A673 (cell line): ENCODE measurements around the gene RHAG. TPM values are rescaled to one million over a fixed set of nuclear protein-coding genes. Genes with fewer than 3 reads are reported as not detected.

Source experiments
- Bru-seq: library from RNA; stranded (reverse); fragments of 400-500 nt; gene quantifications from one replicate; lab custom pipeline; 2021; lab: Mats Ljungman, UMichigan
- BruChase-seq, 2 experiments: library from RNA; stranded (reverse); fragments of 400-500 nt; gene quantifications; one replicate each; lab custom pipeline; 2021; lab: Mats Ljungman, UMichigan
- BruUV-seq: library from RNA; stranded (reverse); fragments of 400-500 nt; replicated peaks from 2 replicates; lab custom pipeline; 2021; lab: Mats Ljungman, UMichigan
- CTCF ChIA-PET: fragments of 300-600 bp; sonication (Branson Sonifier 250); formaldehyde crosslinking; loops from one replicate; lab custom pipeline; 2022; ENCODE audit warnings: antibody characterized with exemption; lab: Charles Lee
- POLR2A ChIA-PET: fragments of 300-600 bp; sonication (Branson Sonifier 250); formaldehyde crosslinking; loops from one replicate; lab custom pipeline; 2022; ENCODE audit warnings: antibody characterized with exemption; ENCODE audit not compliant: low non-redundant PET; lab: Charles Lee
- DNase-seq: peaks from one replicate; pipeline ENCODE4 v3.0.0-alpha.2; 2015; ENCODE audit warnings: low spot score
- H3K27ac ChIP-seq: fragments of 200-600 bp; sonication (generic); 2 replicates; pipeline ENCODE4 v1.5.1; 2016; ENCODE audit warnings: mixed run types, low read depth, mild to moderate bottlenecking, mixed read lengths, antibody characterized with exemption, low read length; ENCODE audit not compliant: poor library complexity, severe bottlenecking
- H3K27me3 ChIP-seq: fragments of 200-600 bp; sonication (generic); replicated peaks from 2 replicates; pipeline ENCODE4 v1.6.1; 2017; ENCODE audit warnings: mixed run types, low read depth, mild to moderate bottlenecking, mixed read lengths, antibody characterized with exemption, low read length; ENCODE audit not compliant: insufficient read depth, poor library complexity
- H3K36me3 ChIP-seq: fragments of 200-600 bp; sonication (generic); 2 replicates; pipeline ENCODE4 v1.6.1; 2016; ENCODE audit warnings: mixed run types, mild to moderate bottlenecking, mixed read lengths, antibody characterized with exemption, low read length; ENCODE audit not compliant: insufficient read depth, poor library complexity, severe bottlenecking
- H3K4me1 ChIP-seq: fragments of 200-600 bp; sonication (generic); 2 replicates; pipeline ENCODE4 v1.6.1; 2017; ENCODE audit warnings: mixed run types, mild to moderate bottlenecking, mixed read lengths, antibody characterized with exemption, low read length; ENCODE audit not compliant: insufficient read depth, poor library complexity, severe bottlenecking
- H3K4me3 ChIP-seq: fragments of 200-600 bp; sonication (generic); 2 replicates; pipeline ENCODE4 v1.5.1; 2016; ENCODE audit warnings: low read depth, mixed run types, mild to moderate bottlenecking, mixed read lengths, low read length; ENCODE audit not compliant: poor library complexity, severe bottlenecking
- H3K9me3 ChIP-seq: fragments of 200-600 bp; sonication (generic); 2 replicates; pipeline ENCODE4 v1.6.1; 2016; ENCODE audit warnings: mixed run types, low read depth, mild to moderate bottlenecking, mixed read lengths, antibody characterized with exemption, low read length; ENCODE audit not compliant: poor library complexity, severe bottlenecking
- EZH2 ChIP-seq: fragments of 200-600 bp; sonication (generic); IDR thresholded peaks from 2 replicates; pipeline ENCODE4 v1.6.1; 2017; ENCODE audit warnings: borderline replicate concordance, low read depth, mild to moderate bottlenecking, mixed read lengths, antibody characterized with exemption, low read length; ENCODE audit not compliant: poor library complexity, severe bottlenecking
- intact Hi-C: fragments of 100-400 bp; cut with micrococcal nuclease; formaldehyde crosslinking; loops from one replicate; pipeline ENCODE4 v1.10.0; 2022; ENCODE audit not compliant: unreplicated experiment
- long read RNA-seq: library from polyadenylated mRNA; stranded (forward); transcript quantifications from one replicate; pipeline ENCODE4 v2.0.0, GENCODE V29; 2022
- total RNA-seq: library from RNA; stranded (reverse); gene quantifications from 2 replicates; pipeline ENCODE4 v1.2.3, GENCODE V29; 2021
- TF ChIP-seq, protein P1 (sequence below): fragments of 300-800, 200-600 bp; sonication (generic); conservative IDR thresholded peaks from 2 replicates; pipeline ENCODE4 v1.5.1; 2017; ENCODE audit warnings: low read depth, mild to moderate bottlenecking, antibody characterized with exemption, low read length, moderate library complexity, mixed read lengths

RHAG gene
- total RNA-seq (not detected in 2 replicates), Bru-seq, nascent RNA (percentile 10 among the genes with signal in this experiment), BruChase-seq, experiment 1, labeled RNA remaining after a 2-hour chase (not detected), BruChase-seq, experiment 2, labeled RNA remaining after a 6-hour chase (percentile 3 among the genes with signal in this experiment)
- long read RNA-seq = 0 reads

GRCh38 chr6:49636713-49637349 lies at the start of gene RHAG:
Gene RHAG (minus strand): TSS chr6:49636839. CDS start chr6:49636812, 27 bp downstream.
- TF ChIP-seq, protein P1, sequence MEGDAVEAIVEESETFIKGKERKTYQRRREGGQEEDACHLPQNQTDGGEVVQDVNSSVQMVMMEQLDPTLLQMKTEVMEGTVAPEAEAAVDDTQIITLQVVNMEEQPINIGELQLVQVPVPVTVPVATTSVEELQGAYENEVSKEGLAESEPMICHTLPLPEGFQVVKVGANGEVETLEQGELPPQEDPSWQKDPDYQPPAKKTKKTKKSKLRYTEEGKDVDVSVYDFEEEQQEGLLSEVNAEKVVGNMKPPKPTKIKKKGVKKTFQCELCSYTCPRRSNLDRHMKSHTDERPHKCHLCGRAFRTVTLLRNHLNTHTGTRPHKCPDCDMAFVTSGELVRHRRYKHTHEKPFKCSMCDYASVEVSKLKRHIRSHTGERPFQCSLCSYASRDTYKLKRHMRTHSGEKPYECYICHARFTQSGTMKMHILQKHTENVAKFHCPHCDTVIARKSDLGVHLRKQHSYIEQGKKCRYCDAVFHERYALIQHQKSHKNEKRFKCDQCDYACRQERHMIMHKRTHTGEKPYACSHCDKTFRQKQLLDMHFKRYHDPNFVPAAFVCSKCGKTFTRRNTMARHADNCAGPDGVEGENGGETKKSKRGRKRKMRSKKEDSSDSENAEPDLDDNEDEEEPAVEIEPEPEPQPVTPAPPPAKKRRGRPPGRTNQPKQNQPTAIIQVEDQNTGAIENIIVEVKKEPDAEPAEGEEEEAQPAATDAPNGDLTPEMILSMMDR = no peak
- no peak for TF ChIP-seq EZH2
- CTCF ChIA-PET = no interaction called here
- no peaks in the 10 kb centered on the region for H3K36me3 ChIP-seq
- H3K4me3 ChIP-seq = no peak within 1 kb of the TSS
- intact Hi-C loops = no loop called here
- DNase-seq = no peak
- H3K9me3 ChIP-seq = no peaks in the 10 kb centered on the region
- H3K27ac ChIP-seq = no peak within 1 kb of the TSS
- no TSS peak for BruUV-seq
- H3K4me1 ChIP-seq = no peaks in the 10 kb centered on the region
- H3K27me3 ChIP-seq = peaks cover 50% of the 10 kb centered on the region
- POLR2A ChIA-PET = interaction anchor here (0.6 kb wide), 1 partner anchor 82 kb away, joined by 3 read pairs; no protein-coding TSS in a partner anchor

GRCh38 chr6:49676671-49677281 lies 40.1 kb upstream of the RHAG start:
- ChIA-PET POLR2A (no interaction called here), CTCF (no interaction called here)
- DNase-seq = no peak
- no peak overlapping the region for H3K4me3 ChIP-seq
- intact Hi-C loops = no loop called here
- no peaks in the 10 kb centered on the region for H3K4me1 ChIP-seq
- H3K36me3 ChIP-seq = no peaks in the 10 kb centered on the region
- peaks cover 2% of the 10 kb centered on the region for H3K27me3 ChIP-seq
- no peak overlapping the region for H3K27ac ChIP-seq
- H3K9me3 ChIP-seq = peaks cover 5% of the 10 kb centered on the region
- no TSS peak for BruUV-seq
- TF ChIP-seq EZH2 = no peak
- TF ChIP-seq, protein P1 = no peak

GRCh38 chr6:49675816-49676215 lies 39.2 kb upstream of the RHAG start:
- TF ChIP-seq, protein P1 = no peak
- no peak for TF ChIP-seq EZH2
- Histone ChIP-seq H3K36me3 (no peaks in the 10 kb centered on the region), H3K27me3 (peaks cover 2% of the 10 kb centered on the region), H3K27ac (no peak overlapping the region), H3K4me3 (no peak overlapping the region), H3K4me1 (no peaks in the 10 kb centered on the region), H3K9me3 (peaks cover 6% of the 10 kb centered on the region)
- intact Hi-C loops = no loop called here
- BruUV-seq = no TSS peak
- DNase-seq = no peak
- CTCF ChIA-PET = interaction anchor here (0.6 kb wide), 1 partner anchor 58 kb away, joined by 3 read pairs; no protein-coding TSS in a partner anchor
- POLR2A ChIA-PET = no interaction called here
